ENCODE results near the gene ARHGEF16.

GRCh38 chr1:3457910-3458883 lies 3.7 kb downstream of the ARHGEF16 start:
- TF ChIP-seq CTCF (IDR thresholded peaks at IDR 0.05) (no peak), POLR2A (IDR thresholded peaks at IDR 0.05) (no peak)

Data from breast epithelium (tissue), 3 donors.